K562 (cell line): Measurements from ENCODE around the gene TMED7. TPM values are rescaled to one million over a fixed set of nuclear protein-coding genes. Genes with fewer than 3 reads are reported as not detected.

ENCODE experiments used
- ATAC-seq: fragments of 200-7000 bp; cut with Tn5 transposase; 3 replicates; pipeline ENCODE4 v1.9.1; 2020; ENCODE audit warnings: moderate library complexity
- BruUV-seq: library from RNA; stranded (reverse); fragments of 400-500 nt; replicated peaks from 2 replicates; lab custom pipeline; 2021; lab: Mats Ljungman, UMichigan
- CTCF ChIA-PET: fragments of 300-600 bp; formaldehyde crosslinking; extraction: SDS; loops from one replicate; lab custom pipeline; 2021; ENCODE audit warnings: low intra/inter-chr PET ratio; lab: Yijun Ruan, JAX
- POLR2A ChIA-PET: fragments of 300-600, 350-650 bp; sonication (Branson Sonifier 250); formaldehyde crosslinking; extraction: SDS; loops from one replicate; lab custom pipeline; 2021; ENCODE audit warnings: antibody characterized with exemption, inconsistent platforms; lab: Yijun Ruan, JAX
- DNase-seq, 4 experiments: peaks; one replicate each; pipeline versions ENCODE4 v3.0.0 to v3.0.0-alpha.2; 2011 to 2018; ENCODE audit warnings: low spot score in 3 of 4, mixed read lengths in 3 of 4; ENCODE audit errors: extremely low read depth in 1 of 4
- FAIRE-seq: peaks from 2 replicates; lab custom pipeline; 2011; peaks lifted over from hg19 to GRCh38; lab: Jason Lieb, UNC
- H2AFZ ChIP-seq: 2 replicates; pipeline ENCODE4 v1.6.0; 2011; ENCODE audit warnings: low read depth, low read length, control low read depth, inconsistent platforms
- H3K27ac ChIP-seq: fragments of 200-600 bp; 3 replicates; pipeline ENCODE4 v1.8.0; 2011; ENCODE audit warnings: low read depth, mild to moderate bottlenecking, control low read depth, inconsistent platforms, low read length, moderate library complexity, mixed read lengths; ENCODE audit errors: extremely low read depth
- H3K27me3 ChIP-seq, 2 experiments: fragments of 300-600 bp in 1 of 2; 2 replicates in 1 of 2; 3 replicates in 1 of 2; pipeline versions ENCODE4 v1.6.0 to v1.8.0; 2011; ENCODE audit warnings: inconsistent platforms in 2 of 2, low read length in 2 of 2, mild to moderate bottlenecking in 1 of 2, mixed read lengths in 1 of 2, moderate library complexity in 1 of 2; ENCODE audit not compliant: control insufficient read depth in 2 of 2, insufficient read depth in 2 of 2
- H3K36me3 ChIP-seq: fragments of 300-600 bp; 3 replicates; pipeline ENCODE4 v1.8.0; 2011; ENCODE audit warnings: mild to moderate bottlenecking, low read length, inconsistent platforms; ENCODE audit not compliant: control insufficient read depth, insufficient read depth
- H3K4me1 ChIP-seq, 2 experiments: fragments of 200-600 bp in 1 of 2; replicated peaks in 1 of 2; 2 replicates in 1 of 2; 3 replicates in 1 of 2; pipeline versions ENCODE4 v1.5.1 to v1.8.0; 2011; ENCODE audit warnings: inconsistent platforms in 2 of 2, low read length in 2 of 2, mild to moderate bottlenecking in 1 of 2, mixed read lengths in 1 of 2, moderate library complexity in 1 of 2; ENCODE audit not compliant: control insufficient read depth in 2 of 2, insufficient read depth in 2 of 2
- H3K4me2 ChIP-seq: 2 replicates; pipeline ENCODE4 v1.6.1; 2011; ENCODE audit warnings: low read length, control low read depth, inconsistent platforms, mixed read lengths; ENCODE audit not compliant: insufficient read depth
- H3K4me3 ChIP-seq: fragments of 200-600 bp; sonication (generic), shearing (Covaris generic); 2 replicates; pipeline ENCODE4 v1.5.1; 2016; ENCODE audit warnings: control low read depth, inconsistent platforms
- H3K79me2 ChIP-seq: fragments of 200-600 bp; 3 replicates; pipeline ENCODE4 v1.8.0; 2011; ENCODE audit warnings: low read length, inconsistent platforms; ENCODE audit not compliant: control insufficient read depth, insufficient read depth
- H3K9ac ChIP-seq, 2 experiments: 2 replicates each; pipeline versions ENCODE4 v1.6.0 to v1.6.1; 2011; ENCODE audit warnings: low read depth in 2 of 2, low read length in 2 of 2, control low read depth in 1 of 2, inconsistent platforms in 1 of 2, mild to moderate bottlenecking in 1 of 2, mixed read lengths in 1 of 2; ENCODE audit not compliant: insufficient read depth in 1 of 2
- H3K9me1 ChIP-seq: one replicate; pipeline ENCODE4 v1.6.0; 2011; ENCODE audit warnings: inconsistent platforms, mild to moderate bottlenecking, low read length, moderate library complexity; ENCODE audit not compliant: control insufficient read depth, insufficient read depth
- H3K9me3 ChIP-seq: replicated peaks from 2 replicates; pipeline ENCODE4 v1.5.1; 2011; ENCODE audit warnings: low read depth, low read length, inconsistent platforms; ENCODE audit not compliant: control insufficient read depth, insufficient read depth
- H4K20me1 ChIP-seq: replicated peaks from 2 replicates; pipeline ENCODE4 v1.6.1; 2011; ENCODE audit warnings: low read length, inconsistent platforms, mixed read lengths; ENCODE audit not compliant: control insufficient read depth, insufficient read depth
- ATF4 ChIP-seq: fragments of 450-650 bp; formaldehyde crosslinking; IDR thresholded peaks from 2 replicates; pipeline ENCODE4 v1.4.0; 2022; ENCODE audit warnings: mild to moderate bottlenecking, moderate library complexity
- DLX4 ChIP-seq: fragments of 250-450 bp; sonication (Bioruptor Pico); IDR thresholded peaks from 2 replicates; pipeline ENCODE4 v1.6.1; 2021; ENCODE audit warnings: mild to moderate bottlenecking
- NR1H2 ChIP-seq: sonication (generic); formaldehyde crosslinking; IDR thresholded peaks from 2 replicates; pipeline ENCODE4 v1.4.0; 2020; ENCODE audit warnings: mild to moderate bottlenecking, missing genetic modification reagents
- POLR2AphosphoS5 ChIP-seq: IDR thresholded peaks from 2 replicates; pipeline ENCODE4 v1.6.1; 2011; ENCODE audit warnings: mild to moderate bottlenecking, low read depth, low read length, moderate library complexity; ENCODE audit not compliant: control insufficient read depth, insufficient read depth
- TCF7 ChIP-seq: sonication (generic); IDR thresholded peaks from 2 replicates; pipeline ENCODE4 v1.6.1; 2016; ENCODE audit warnings: antibody characterized with exemption, borderline replicate concordance
- ZNF3 ChIP-seq: fragments of 250-450 bp; sonication (Bioruptor Pico); IDR thresholded peaks from 2 replicates; pipeline ENCODE4 v1.5.0; 2021; ENCODE audit warnings: mild to moderate bottlenecking, moderate library complexity
- ZNF318 ChIP-seq, 2 experiments: fragments of 450-650 bp; IDR thresholded peaks; 2 replicates each; pipeline ENCODE4 v1.6.1; 2016; ENCODE audit warnings: mild to moderate bottlenecking in 2 of 2, borderline replicate concordance in 1 of 2, low read depth in 1 of 2, moderate library complexity in 1 of 2
- ZNF384 ChIP-seq: IDR thresholded peaks from 2 replicates; pipeline ENCODE4 v1.6.1; 2012; ENCODE audit warnings: low read depth, low read length, improper control_type of control experiment
- ZNF707 ChIP-seq: fragments of 250-450 bp; sonication (Bioruptor Pico); conservative IDR thresholded peaks from 2 replicates; pipeline ENCODE4 v1.8.0; 2022; ENCODE audit warnings: inconsistent platforms, mild to moderate bottlenecking, moderate library complexity
- ZZZ3 ChIP-seq: fragments of 450-650 bp; IDR thresholded peaks from 2 replicates; pipeline ENCODE4 v1.6.1; 2016; ENCODE audit warnings: antibody characterized with exemption, mild to moderate bottlenecking, moderate library complexity
- WGBS: fragments of 100-300 bp; shearing (Covaris generic); methylation state at CpG from one replicate; pipeline ENCODE4 v1.1.6; 2016; ENCODE audit warnings: low coverage, mixed read lengths; ENCODE audit not compliant: insufficient coverage; ENCODE audit errors: missing lambda C conversion rate; 5-methylcytosine and 5-hydroxymethylcytosine counted together
- in situ Hi-C: fragments of 300-500 bp; cut with MboI; formaldehyde crosslinking; loops from 4 replicates; pipeline ENCODE4 v1.15.0; 2018; ENCODE audit warnings: inconsistent platforms, mixed read lengths
- intact Hi-C: fragments of 100-400 bp; cut with micrococcal nuclease; formaldehyde crosslinking; loops from 2 replicates; pipeline ENCODE4 v1.14.2; 2022
- polyA plus RNA-seq, 8 experiments: library from polyadenylated mRNA; depleted of rRNA in 4 of 8; stranded (reverse) in 5 of 8; unstranded in 3 of 8; fragments of >200 nt; fragmentation: Nextera tagmentation in 2 of 8; fragmentation: Illumina TruSeq in 1 of 8; extraction: Ambion mirVana in 2 of 8; extraction: Trizol in 1 of 8; gene quantifications; 2 replicates each; pipeline versions ENCODE4 v1.2.1 to v1.2.3, GENCODE V29; 2011 to 2014; ENCODE audit warnings: inconsistent platforms in 1 of 8, missing spikeins in 1 of 8
- total RNA-seq, 7 experiments: library from RNA; depleted of rRNA in 6 of 7; stranded (reverse); fragments of >200 nt in 6 of 7; fragmentation: Illumina TruSeq in 2 of 7; extraction: Trizol in 2 of 7; gene quantifications; 2 replicates each; pipeline versions ENCODE4 v1.2.1 to v1.2.3, GENCODE V29; 2011 to 2021; ENCODE audit warnings: low replicate concordance in 1 of 7
- TF ChIP-seq, protein P1 (sequence below): sonication (generic); formaldehyde crosslinking; IDR thresholded peaks from 2 replicates; pipeline ENCODE4 v1.8.1; 2023; ENCODE audit warnings: mild to moderate bottlenecking, missing genetic modification reagents

The TMED7 gene
- total and polyA plus RNA-seq, 9 of the 15 experiments (the other 6 are each of a cell fraction or from before 2014, with no cell fraction given) = 15.9 to 93.4 (median 41.7) TPM

- H3K36me3 ChIP-seq = no peaks in the 10 kb centered on the region
- no peaks in the 10 kb centered on the region for H4K20me1 ChIP-seq
- intact Hi-C loops = no loop called here
- no peaks in the 10 kb centered on the region for H3K9me3 ChIP-seq
- H3K27me3 ChIP-seq = peaks cover 2 to 4% of the 10 kb centered on the region in 2 experiments; a peak in 3 of 5 replicates
- in situ Hi-C loops = no loop called here
- BruUV-seq = no TSS peak
- H3K9me1 ChIP-seq = no peaks in the 10 kb centered on the region
- WGBS = 0% methylated on average over 1 of the region's 1 CpG
- POLR2A ChIA-PET = no interaction called here
- H3K4me2 ChIP-seq = no peak overlapping the region
- H3K4me1 ChIP-seq = peaks cover 0 to 2% of the 10 kb centered on the region in 2 experiments; a peak in 1 of 5 replicates
- H3K9ac ChIP-seq = no peak overlapping the region
- no peak overlapping the region for H3K4me3 ChIP-seq
- H2AFZ ChIP-seq = no peak overlapping the region
- no peak for ATAC-seq
- no peaks in the 10 kb centered on the region for H3K79me2 ChIP-seq
- H3K27ac ChIP-seq = no peak overlapping the region
- CTCF ChIA-PET = no interaction called here
- FAIRE-seq = no peak
- DNase-seq = no peak
- no peak for TF ChIP-seq NR1H2
- no peak for TF ChIP-seq ZNF318 (IDR thresholded peaks at IDR 0.05; ENCODE audit: borderline replicate concordance in 1 of 2, low read depth in 1 of 2)
- TF ChIP-seq POLR2AphosphoS5 = no peak
- no peak for TF ChIP-seq ZNF384
- TF ChIP-seq ZZZ3 = no peak
- TF ChIP-seq, protein P1, sequence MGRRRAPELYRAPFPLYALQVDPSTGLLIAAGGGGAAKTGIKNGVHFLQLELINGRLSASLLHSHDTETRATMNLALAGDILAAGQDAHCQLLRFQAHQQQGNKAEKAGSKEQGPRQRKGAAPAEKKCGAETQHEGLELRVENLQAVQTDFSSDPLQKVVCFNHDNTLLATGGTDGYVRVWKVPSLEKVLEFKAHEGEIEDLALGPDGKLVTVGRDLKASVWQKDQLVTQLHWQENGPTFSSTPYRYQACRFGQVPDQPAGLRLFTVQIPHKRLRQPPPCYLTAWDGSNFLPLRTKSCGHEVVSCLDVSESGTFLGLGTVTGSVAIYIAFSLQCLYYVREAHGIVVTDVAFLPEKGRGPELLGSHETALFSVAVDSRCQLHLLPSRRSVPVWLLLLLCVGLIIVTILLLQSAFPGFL (CRISPR knock-in tag) = no peak
- no peak for TF ChIP-seq ATF4 (CRISPR knock-in tag)
- no peak for TF ChIP-seq DLX4 (CRISPR knock-in tag)
- TF ChIP-seq TCF7 = no peak
- no peak for TF ChIP-seq ZNF707 (CRISPR knock-in tag)
- TF ChIP-seq ZNF3 (CRISPR knock-in tag) = no peak
These were observed 13.5 kb upstream of the TMED7 start for GRCh38 chr5:115639377-115639776.
